ENCODE results near the gene SHBG. TPM values are rescaled to one million over a fixed set of nuclear protein-coding genes. Genes with fewer than 3 reads are reported as not detected.
A peak's percentile ranks its signal among the peaks of the same experiment; 100 is the strongest.

The SHBG gene
- total RNA-seq, 4 donors from 2014 or later, result 0.83 TPM; not detected in 3

DNA sequence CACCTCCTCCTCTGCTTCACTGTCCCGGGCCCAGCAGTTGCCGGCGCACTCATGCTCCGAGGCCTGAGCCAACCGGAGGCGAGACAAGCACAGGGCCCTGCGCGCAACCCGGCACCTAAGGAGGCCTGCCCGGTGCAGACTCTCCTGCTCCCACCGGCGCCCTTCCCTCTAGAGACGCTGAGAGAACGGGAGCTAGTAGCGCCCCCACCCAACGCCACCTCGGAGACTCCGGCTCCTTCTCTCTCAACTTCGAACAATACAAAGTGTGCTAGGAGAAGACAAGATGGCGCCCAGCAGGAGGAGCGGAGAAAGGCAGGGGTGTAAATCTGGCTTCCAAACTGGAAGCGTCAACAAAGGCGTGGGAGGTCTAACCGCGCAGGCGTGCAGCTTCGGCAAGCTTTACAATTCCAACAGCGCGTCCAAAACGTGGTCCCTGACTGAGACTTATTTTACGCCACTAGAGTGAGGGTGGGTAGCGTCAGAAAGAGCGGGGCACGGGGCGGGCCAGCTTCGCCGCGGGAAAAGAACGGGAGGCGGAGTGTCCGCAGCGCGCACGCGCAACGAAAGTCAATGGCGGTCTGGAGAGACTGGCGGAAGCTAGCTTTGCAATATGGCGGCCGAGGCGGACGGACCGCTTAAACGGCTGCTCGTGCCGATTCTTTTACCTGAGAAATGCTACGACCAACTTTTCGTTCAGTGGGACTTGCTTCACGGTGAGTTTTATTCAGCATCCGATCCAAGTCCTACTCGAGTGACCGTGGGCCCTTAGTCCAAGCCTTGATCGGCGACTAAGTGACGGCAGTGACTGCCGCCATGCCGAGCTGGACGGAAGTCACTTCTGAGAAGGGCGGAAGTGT, 46.5 kb upstream of the SHBG start, which contains the start of gene MPDU1:
Gene MPDU1, plus strand, starts transcription at position 600 of the 857 bp plus-strand sequence. Its CDS starts 11 bp downstream, at position 611.
- TF ChIP-seq POLR2A (IDR thresholded peaks at IDR 0.05; ENCODE audit: low read depth) (peak; percentile 40), EP300 (IDR thresholded peaks at IDR 0.05) (no peak), POLR2AphosphoS5 (IDR thresholded peaks at IDR 0.05) (peak; percentile 76 to 94), CTCF (IDR thresholded peaks at IDR 0.05) (peak in 1 of 3 experiments; percentile 32)
- intact Hi-C loops (cut with DNase I), result no loop called here
- H3K27ac ChIP-seq (replicated peaks in 1 of 4), result peak within 1 kb of the TSS; percentile 88 to 94 (median 90)
- H3K36me3 ChIP-seq, result peaks cover 2 to 29% (median 24%) of the 10 kb centered on the region in 4 donors
- peaks cover 54 to 94% (median 90%) of the 10 kb centered on the region in 4 donors for H3K4me1 ChIP-seq
- H3K4me3 ChIP-seq, result peak within 1 kb of the TSS; percentile 55 to 72 (median 66)
- WGBS, result 6% methylated on average over 58 of the region's 69 CpGs
- no peaks in the 10 kb centered on the region for H3K27me3 ChIP-seq
- H3K9me3 ChIP-seq, result no peaks in the 10 kb centered on the region
- DNase-seq (ENCODE audit: extremely low spot score), result peak; percentile 99

GRCh38 chr17:7586673-7587419, 43.1 kb upstream of the SHBG start:
- H3K4me1 ChIP-seq, result peaks cover 51 to 81% (median 76%) of the 10 kb centered on the region in 4 donors
- no peaks in the 10 kb centered on the region for H3K27me3 ChIP-seq
- H3K27ac ChIP-seq (replicated peaks in 1 of 4), result peak overlapping the region; percentile 78 to 86 (median 83)
- H3K4me3 ChIP-seq, result no peak overlapping the region
- WGBS, result 68% methylated on average over 9 of the region's 9 CpGs
- DNase-seq (ENCODE audit: extremely low spot score), result no peak
- H3K9me3 ChIP-seq, result no peaks in the 10 kb centered on the region
- TF ChIP-seq EP300 (IDR thresholded peaks at IDR 0.05), result no peak
- peak in 1 of 3 experiments; percentile 17 for TF ChIP-seq CTCF (IDR thresholded peaks at IDR 0.05)
- H3K36me3 ChIP-seq, result peaks cover 8 to 29% (median 27%) of the 10 kb centered on the region in 4 donors
- intact Hi-C loops (cut with DNase I), result no loop called here

- H3K27ac ChIP-seq (replicated peaks in 1 of 4), result peak overlapping the region; percentile 78 to 86 (median 83)
- no peak for TF ChIP-seq CTCF (IDR thresholded peaks at IDR 0.05)
- peak in 1 of 2 donors; percentile 12 for TF ChIP-seq POLR2AphosphoS5 (IDR thresholded peaks at IDR 0.05)
- no peak for TF ChIP-seq EP300 (IDR thresholded peaks at IDR 0.05)
- H3K36me3 ChIP-seq, result peaks cover 15 to 36% (median 34%) of the 10 kb centered on the region in 4 donors
- H3K9me3 ChIP-seq, result no peaks in the 10 kb centered on the region
- intact Hi-C loops (cut with DNase I), result loop anchor here (2.0 kb wide), 1 partner anchor 73 kb away; no protein-coding TSS in a partner anchor
- peaks cover 44 to 74% (median 68%) of the 10 kb centered on the region in 4 donors for H3K4me1 ChIP-seq
- DNase-seq (ENCODE audit: extremely low spot score), result no peak
- H3K4me3 ChIP-seq, result peak overlapping the region in 3 of 4 donors; percentile 61 to 64 (median 63)
- no peaks in the 10 kb centered on the region for H3K27me3 ChIP-seq
- 68% methylated on average over 10 of the region's 12 CpGs for WGBS
Observed at GRCh38 chr17:7587420-7588151, 42.3 kb upstream of the SHBG start.

DNA sequence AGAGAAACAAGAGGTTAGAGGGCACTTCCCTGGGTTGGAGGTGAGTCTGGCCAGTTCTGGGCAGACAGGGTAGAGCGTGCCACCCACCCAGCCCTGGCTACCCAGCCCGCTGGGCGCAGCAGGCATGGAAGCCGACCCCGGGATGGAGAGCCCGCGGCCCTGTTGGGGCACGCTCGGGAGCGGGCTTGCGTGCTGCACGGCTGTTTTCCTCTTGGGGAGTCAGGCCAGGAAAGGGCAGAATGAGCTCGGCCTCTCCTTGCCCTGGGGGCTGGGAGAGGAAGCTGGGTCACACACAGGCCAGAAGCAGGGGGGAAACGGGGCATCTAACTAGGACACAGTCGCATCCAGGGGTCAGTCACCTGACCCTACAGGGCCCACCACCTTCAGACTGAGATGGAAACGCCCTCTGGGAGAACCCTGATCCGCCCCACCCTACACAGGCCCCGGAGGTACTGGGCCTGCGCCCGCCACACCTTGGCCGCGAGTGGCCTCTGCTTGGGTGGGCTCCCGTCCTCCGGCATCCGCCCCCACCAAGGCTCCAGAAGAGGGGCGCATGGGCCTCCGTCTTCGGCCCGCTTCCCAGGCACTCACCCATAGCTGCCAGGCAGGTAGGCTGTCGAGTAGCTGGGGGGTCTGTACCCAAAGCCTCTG, 41.3 kb upstream of the SHBG start:
- H3K4me1 ChIP-seq, result peaks cover 36 to 65% (median 60%) of the 10 kb centered on the region in 4 donors
- H3K27ac ChIP-seq (replicated peaks in 1 of 4), result peak overlapping the region; percentile 78 to 86 (median 83)
- H3K9me3 ChIP-seq, result no peaks in the 10 kb centered on the region
- H3K36me3 ChIP-seq, result peaks cover 26 to 47% (median 45%) of the 10 kb centered on the region in 4 donors
- TF ChIP-seq POLR2AphosphoS5 (IDR thresholded peaks at IDR 0.05), result no peak
- TF ChIP-seq CTCF (IDR thresholded peaks at IDR 0.05), result no peak
- TF ChIP-seq EP300 (IDR thresholded peaks at IDR 0.05), result no peak
- no peak for TF ChIP-seq POLR2A (IDR thresholded peaks at IDR 0.05; ENCODE audit: low read depth)
- 39% methylated on average over 14 of the region's 30 CpGs for WGBS
- intact Hi-C loops (cut with DNase I), result loop anchor here (2.0 kb wide), 1 partner anchor 74 kb away; no protein-coding TSS in a partner anchor
- no peak for DNase-seq (ENCODE audit: extremely low spot score)
- H3K4me3 ChIP-seq, result peak overlapping the region; percentile 61 to 64 (median 62)
- no peaks in the 10 kb centered on the region for H3K27me3 ChIP-seq

All from esophagus muscularis mucosa (tissue), 4 donors.